Right lobe of liver (tissue), 6 donors: Measurements from ENCODE around the gene PFKP. TPM values are rescaled to one million over a fixed set of nuclear protein-coding genes. Genes with fewer than 3 reads are reported as not detected.

Source experiments
- ATAC-seq, 4 donors: fragments of 200-7000 bp; cut with Tn5 transposase; one replicate each; pipeline ENCODE4 v1.9.1; 2020; ENCODE audit warnings: mild to moderate bottlenecking in 4 of 4, moderate library complexity in 4 of 4
- DNase-seq, 3 donors: peaks; one replicate each; pipeline ENCODE4 v3.0.0-alpha.2; 2020
- H3K27ac ChIP-seq, 3 donors: fragments of 200-600 bp; one replicate each; pipeline ENCODE4 v1.8.0; 2022
- H3K27me3 ChIP-seq, 2 donors: fragments of 200-600 bp; one replicate each; pipeline ENCODE4 v1.8.0; 2022
- H3K36me3 ChIP-seq, 4 donors: fragments of 200-600 bp; sonication (generic) in 1 of 4; one replicate each; pipeline versions ENCODE4 v1.5.1 to v1.8.0; 2017 to 2022; ENCODE audit warnings: control low read depth in 1 of 4
- H3K4me1 ChIP-seq, 4 donors: fragments of 200-600 bp; sonication (generic) in 1 of 4; one replicate each; pipeline versions ENCODE4 v1.5.1 to v1.8.0; 2017 to 2022; ENCODE audit warnings: control low read depth in 1 of 4
- H3K4me3 ChIP-seq, 3 donors: fragments of 200-600 bp; one replicate each; pipeline ENCODE4 v1.8.0; 2022
- H3K9me3 ChIP-seq, 4 donors: fragments of 200-600 bp; sonication (generic) in 1 of 4; one replicate each; pipeline versions ENCODE4 v1.5.1 to v1.8.0; 2017 to 2022; ENCODE audit warnings: control low read depth in 1 of 4
- CTCF ChIP-seq, 4 donors: fragments of 200-600 bp in 3 of 4; fragments of 450-650 bp in 1 of 4; IDR thresholded peaks; one replicate each; pipeline versions ENCODE4 v1.5.1 to v1.8.0; 2016 to 2022; ENCODE audit warnings: antibody characterized with exemption in 4 of 4, mild to moderate bottlenecking in 2 of 4
- POLR2A ChIP-seq: fragments of 450-650 bp; IDR thresholded peaks from one replicate; pipeline ENCODE4 v1.6.1; 2017; ENCODE audit warnings: antibody characterized with exemption, mild to moderate bottlenecking
- WGBS: methylation state at CpG from one replicate; pipeline ENCODE4 v1.1.6; 2018; ENCODE audit warnings: low coverage, low lambda C conversion rate; ENCODE audit not compliant: insufficient coverage; ENCODE audit errors: missing lambda C conversion rate; 5-methylcytosine and 5-hydroxymethylcytosine counted together
- intact Hi-C, 2 donors: fragments of 100-400 bp; cut with DNase I; formaldehyde crosslinking; loops; one replicate each; pipeline versions ENCODE4 v1.11.2 to v1.14.1; 2022
- total RNA-seq, 6 experiments: library from RNA; depleted of rRNA in 2 of 6; stranded (reverse); fragments of >200 nt in 2 of 6; fragmentation: NEBNext Ultra II Directional in 3 of 6; extraction: Animal tissue kit (Norgen Biotek cat#: 25700) in 3 of 6; gene quantifications; one replicate each; pipeline versions ENCODE4 v1.1.0 to v1.2.4, GENCODE V29; 2016 to 2023
- donor health status: DM: no; HTN: yes; CAD: no.
- donor health status: DM: no; HTN: no; CAD: no.
- donor health status: DM: no; HTN: no; CAD: no.
- donor health status: DM: no; HTN: yes; CAD: no.
- donor health status: DM: no; HTN: yes; CAD: no.

The PFKP gene
- total RNA-seq, 6 experiments from 2014 or later: 0.66 to 24.1 (median 9.2) TPM

- 62% methylated on average over 6 of the region's 10 CpGs for WGBS
- Histone ChIP-seq H3K27me3 (no peaks in the 10 kb centered on the region), H3K4me1 (no peaks in the 10 kb centered on the region), H3K27ac (no peak overlapping the region), H3K9me3 (no peaks in the 10 kb centered on the region), H3K36me3 (no peaks in the 10 kb centered on the region), H3K4me3 (no peak overlapping the region)
- DNase-seq: no peak
- ATAC-seq: no peak
- no peak for TF ChIP-seq POLR2A
- TF ChIP-seq CTCF (IDR thresholded peaks at IDR 0.05): no peak
- intact Hi-C loops: no loop called here
These were observed 10.7 kb downstream of the PFKP start for GRCh38 chr10:3077940-3078630.

DNA sequence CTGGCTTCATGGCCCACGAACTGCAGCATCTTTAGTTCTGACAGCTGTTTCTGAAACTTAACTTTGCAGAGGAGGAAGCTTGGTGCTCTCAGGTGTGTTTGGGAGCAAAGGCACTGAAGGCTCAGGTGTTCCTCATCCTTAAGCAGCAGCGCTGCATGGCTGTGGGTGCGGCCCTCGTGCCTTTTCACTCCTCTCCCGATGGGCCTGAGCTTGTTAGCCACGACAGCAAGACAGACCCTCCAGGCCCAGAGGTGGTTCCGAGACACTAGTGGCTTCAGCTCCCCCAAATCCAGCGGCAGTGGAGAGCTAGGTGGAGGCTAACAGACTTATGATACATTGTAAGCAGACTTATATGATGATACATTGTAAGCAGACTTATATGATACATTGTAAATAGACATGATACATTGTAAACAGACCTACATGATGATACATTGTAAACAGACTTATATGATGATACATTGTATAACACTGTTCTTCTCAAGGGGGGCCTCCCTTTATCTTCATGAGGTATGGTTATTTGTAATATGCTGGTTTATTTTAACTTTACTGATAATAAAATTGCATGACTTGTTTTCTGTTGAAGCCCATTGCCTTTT, 14.1 kb downstream of the PFKP start:
- Histone ChIP-seq H3K9me3 (no peaks in the 10 kb centered on the region), H3K4me1 (no peaks in the 10 kb centered on the region), H3K36me3 (no peaks in the 10 kb centered on the region), H3K27me3 (no peaks in the 10 kb centered on the region), H3K27ac (no peak overlapping the region), H3K4me3 (no peak overlapping the region)
- intact Hi-C loops: no loop called here
- WGBS: 82% methylated on average over 4 of the region's 8 CpGs
- TF ChIP-seq CTCF (IDR thresholded peaks at IDR 0.05): no peak
- DNase-seq (no peak), ATAC-seq (no peak)

- Histone ChIP-seq H3K9me3 (no peaks in the 10 kb centered on the region), H3K36me3 (no peaks in the 10 kb centered on the region), H3K4me3 (no peak overlapping the region), H3K27ac (no peak overlapping the region), H3K27me3 (no peaks in the 10 kb centered on the region), H3K4me1 (no peaks in the 10 kb centered on the region)
- WGBS: 84% methylated on average over 14 of the region's 15 CpGs
- DNase-seq (no peak), ATAC-seq (no peak)
- intact Hi-C loops: no loop called here
- TF ChIP-seq POLR2A (no peak), CTCF (IDR thresholded peaks at IDR 0.05) (no peak)
These were observed 14.9 kb downstream of the PFKP start for GRCh38 chr10:3082290-3082689.

DNA sequence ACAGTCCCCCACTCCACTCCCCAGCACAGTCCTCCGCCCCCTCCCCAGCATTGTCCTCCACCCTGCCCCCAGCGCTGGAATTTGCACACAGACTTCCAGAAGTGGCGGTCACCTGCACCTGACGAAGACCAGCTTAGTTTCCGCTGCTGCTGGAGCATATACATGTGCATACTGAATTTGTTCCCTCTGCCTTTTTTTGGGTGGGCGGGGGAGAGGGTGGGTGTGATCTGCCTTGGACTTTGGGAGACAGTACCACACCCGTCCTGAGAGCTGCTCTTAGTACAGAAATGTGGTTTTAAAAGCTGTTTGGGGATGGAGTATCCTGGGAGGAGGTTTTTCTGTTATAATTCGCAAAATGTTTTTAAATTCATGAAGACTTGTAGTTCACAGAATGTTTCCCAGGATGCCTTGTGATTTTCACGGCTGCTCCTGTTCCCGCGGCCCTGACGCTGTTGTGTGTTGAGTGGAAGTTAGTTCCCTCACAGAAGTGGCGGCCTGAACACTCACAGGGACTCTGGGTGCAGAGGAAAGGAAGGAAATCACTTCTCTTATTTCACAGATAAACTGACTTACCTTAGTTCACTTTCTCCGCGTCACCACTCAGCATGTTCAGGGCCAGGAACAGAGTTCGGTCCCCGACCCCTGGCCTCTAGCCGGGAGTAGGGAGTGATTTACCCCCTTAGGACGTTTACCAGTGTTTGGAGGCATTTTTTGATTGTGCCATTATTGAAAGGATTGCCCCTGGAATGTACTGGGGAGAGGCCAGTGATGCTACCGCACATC, 18.6 kb downstream of the PFKP start:
- TF ChIP-seq CTCF (IDR thresholded peaks at IDR 0.05): no peak
- TF ChIP-seq POLR2A: no peak
- ATAC-seq (no peak), DNase-seq (no peak)
- intact Hi-C loops: no loop called here
- Histone ChIP-seq H3K27ac (no peak overlapping the region), H3K36me3 (no peaks in the 10 kb centered on the region), H3K4me1 (no peaks in the 10 kb centered on the region), H3K27me3 (no peaks in the 10 kb centered on the region), H3K9me3 (no peaks in the 10 kb centered on the region), H3K4me3 (no peak overlapping the region)
- 62% methylated on average over 19 of the region's 20 CpGs for WGBS
